ENCODE measurements around the gene GLS. TPM values are rescaled to one million over a fixed set of nuclear protein-coding genes. Genes with fewer than 3 reads are reported as not detected.

GLS gene
- total RNA-seq, 4 donors from 2014 or later: 12.4 to 32.6 (median 21.8) TPM

GRCh38 chr2:190973726-190974628 lies 93.4 kb downstream of the GLS start:
- Histone ChIP-seq H3K27ac (no peak overlapping the region), H3K4me1 (peaks cover 0 to 8% of the 10 kb centered on the region in 2 donors), H3K36me3 (peaks cover 3 to 95% of the 10 kb centered on the region in 2 donors), H3K4me3 (no peak overlapping the region), H3K27me3 (no peaks in the 10 kb centered on the region), H3K9me3 (no peaks in the 10 kb centered on the region)
- in situ Hi-C loops (cut with MboI; ENCODE audit: low sequenced_read_pairs in 4 of 4) (no loop called here), intact Hi-C loops (cut with DNase I; ENCODE audit: low total_unique reads) (no loop called here)
- ATAC-seq: no peak
- no peak for DNase-seq
- TF ChIP-seq CTCF (IDR thresholded peaks at IDR 0.05 in 4 of 5, conservative IDR thresholded peaks at IDR 0.05 in 1 of 5) (no peak), POLR2A (IDR thresholded peaks at IDR 0.05) (no peak)

- H3K36me3 ChIP-seq: peaks cover 3 to 95% of the 10 kb centered on the region in 2 donors
- intact Hi-C loops (cut with DNase I; ENCODE audit: low total_unique reads): no loop called here
- no peaks in the 10 kb centered on the region for H3K27me3 ChIP-seq
- peaks cover 0 to 8% of the 10 kb centered on the region in 2 donors for H3K4me1 ChIP-seq
- DNase-seq (no peak), ATAC-seq (no peak)
- H3K9me3 ChIP-seq: no peaks in the 10 kb centered on the region
- TF ChIP-seq POLR2A (IDR thresholded peaks at IDR 0.05): no peak
- TF ChIP-seq CTCF (IDR thresholded peaks at IDR 0.05 in 4 of 5, conservative IDR thresholded peaks at IDR 0.05 in 1 of 5): no peak
- H3K4me3 ChIP-seq: no peak overlapping the region
- no peak overlapping the region for H3K27ac ChIP-seq
- in situ Hi-C loops (cut with MboI; ENCODE audit: low sequenced_read_pairs in 4 of 4): no loop called here
These were observed 94.2 kb downstream of the GLS start for GRCh38 chr2:190974629-190975361.

GRCh38 chr2:190976521-190976920 lies 95.9 kb downstream of the GLS start:
- H3K4me1 ChIP-seq: peaks cover 0 to 8% of the 10 kb centered on the region in 2 donors
- H3K36me3 ChIP-seq: peaks cover 3 to 94% of the 10 kb centered on the region in 2 donors
- H3K27ac ChIP-seq: no peak overlapping the region
- H3K4me3 ChIP-seq: no peak overlapping the region
- H3K9me3 ChIP-seq: no peaks in the 10 kb centered on the region
- H3K27me3 ChIP-seq: no peaks in the 10 kb centered on the region
- in situ Hi-C loops (cut with MboI; ENCODE audit: low sequenced_read_pairs in 4 of 4) (no loop called here), intact Hi-C loops (cut with DNase I; ENCODE audit: low total_unique reads) (loop anchor here (2.0 kb wide), 1 partner anchor 14 kb away; no protein-coding TSS in a partner anchor)
- DNase-seq: no peak
- ATAC-seq: no peak
- TF ChIP-seq CTCF (IDR thresholded peaks at IDR 0.05 in 4 of 5, conservative IDR thresholded peaks at IDR 0.05 in 1 of 5): no peak

- no peak for DNase-seq
- H3K4me3 ChIP-seq: no peak overlapping the region
- intact Hi-C loops (cut with DNase I; ENCODE audit: low total_unique reads): loop anchor here (2.0 kb wide), 1 partner anchor 13 kb away; no protein-coding TSS in a partner anchor
- peak in 1 of 2 donors; percentile 73 for ATAC-seq
- in situ Hi-C loops (cut with MboI; ENCODE audit: low sequenced_read_pairs in 4 of 4): no loop called here
- no peak overlapping the region for H3K27ac ChIP-seq
- TF ChIP-seq CTCF (IDR thresholded peaks at IDR 0.05 in 4 of 5, conservative IDR thresholded peaks at IDR 0.05 in 1 of 5) (no peak), POLR2A (IDR thresholded peaks at IDR 0.05) (no peak)
- no peaks in the 10 kb centered on the region for H3K27me3 ChIP-seq
- H3K4me1 ChIP-seq: peaks cover 0 to 8% of the 10 kb centered on the region in 2 donors
- peaks cover 3 to 95% of the 10 kb centered on the region in 2 donors for H3K36me3 ChIP-seq
- H3K9me3 ChIP-seq: no peaks in the 10 kb centered on the region
These were observed 96.9 kb downstream of the GLS start for GRCh38 chr2:190977505-190977904.

Data from gastrocnemius medialis (tissue), 4 donors.